Chondrocyte (in vitro differentiated cells): ENCODE results near the gene SMIM26. TPM values are rescaled to one million over a fixed set of nuclear protein-coding genes. Genes with fewer than 3 reads are reported as not detected.

Experiments
- DNase-seq: peaks from one replicate; pipeline ENCODE4 v3.0.0; 2021; ENCODE audit warnings: mixed read lengths, low spot score
- H3K27ac Mint-ChIP-seq: one replicate; pipeline ENCODE4 v1.8.0; 2021; ENCODE audit warnings: mild to moderate bottlenecking, moderate library complexity, mixed read lengths; ENCODE audit not compliant: unreplicated experiment
- H3K27me3 Mint-ChIP-seq: 2 replicates; pipeline ENCODE4 v1.8.0; 2021; ENCODE audit warnings: low read depth, mixed read lengths
- H3K36me3 Mint-ChIP-seq: 2 replicates; pipeline ENCODE4 v1.8.0; 2021; ENCODE audit warnings: low read depth, mixed read lengths
- H3K4me1 Mint-ChIP-seq: 2 replicates; pipeline ENCODE4 v1.8.0; 2021; ENCODE audit warnings: low read depth, mild to moderate bottlenecking, mixed read lengths
- H3K4me3 Mint-ChIP-seq: one replicate; pipeline ENCODE4 v1.8.0; 2021; ENCODE audit warnings: mild to moderate bottlenecking, moderate library complexity, mixed read lengths; ENCODE audit not compliant: unreplicated experiment
- H3K9me3 Mint-ChIP-seq: 2 replicates; pipeline ENCODE4 v1.8.0; 2021; ENCODE audit warnings: low read depth, mixed read lengths
- CTCF ChIP-seq: fragments of 200-600 bp; sonication (generic); IDR thresholded peaks from 2 replicates; pipeline ENCODE4 v1.5.0; 2021; ENCODE audit warnings: antibody characterized with exemption, mild to moderate bottlenecking, moderate library complexity
- total RNA-seq: library from RNA; stranded (reverse); gene quantifications from 3 replicates; pipeline ENCODE4 v1.2.1, GENCODE V29; 2021

Gene SMIM26
- total RNA-seq, 1 donor from 2014 or later, result 39.6 TPM

GRCh38 chr20:18527836-18528235 is 39.4 kb upstream of the SMIM26 start:
- Mint-ChIP-seq H3K4me1 (peaks cover 7% of the 10 kb centered on the region), H3K9me3 (no peaks in the 10 kb centered on the region), H3K27me3 (no peaks in the 10 kb centered on the region), H3K36me3 (peaks cover 55% of the 10 kb centered on the region), H3K4me3 (no peak overlapping the region), H3K27ac (no peak overlapping the region)
- no peak for DNase-seq
- TF ChIP-seq CTCF, result no peak

- TF ChIP-seq CTCF, result no peak
- DNase-seq, result no peak
- H3K36me3 Mint-ChIP-seq, result peaks cover 55% of the 10 kb centered on the region
- H3K4me3 Mint-ChIP-seq, result no peak overlapping the region
- no peak overlapping the region for H3K27ac Mint-ChIP-seq
- peaks cover 11% of the 10 kb centered on the region for H3K4me1 Mint-ChIP-seq
- no peaks in the 10 kb centered on the region for H3K9me3 Mint-ChIP-seq
- H3K27me3 Mint-ChIP-seq, result no peaks in the 10 kb centered on the region
Observed at GRCh38 chr20:18529041-18529440, 38.2 kb upstream of the SMIM26 start.

- Mint-ChIP-seq H3K4me3 (no peak overlapping the region), H3K27ac (no peak overlapping the region), H3K4me1 (peaks cover 4% of the 10 kb centered on the region), H3K36me3 (peaks cover 46% of the 10 kb centered on the region), H3K9me3 (peaks cover 4% of the 10 kb centered on the region), H3K27me3 (no peaks in the 10 kb centered on the region)
- no peak for TF ChIP-seq CTCF
- no peak for DNase-seq
Observed at GRCh38 chr20:18532626-18533025, 34.6 kb upstream of the SMIM26 start.

- no peak overlapping the region for H3K27ac Mint-ChIP-seq
- H3K4me3 Mint-ChIP-seq, result no peak overlapping the region
- H3K27me3 Mint-ChIP-seq, result no peaks in the 10 kb centered on the region
- H3K4me1 Mint-ChIP-seq, result peaks cover 4% of the 10 kb centered on the region
- no peak for TF ChIP-seq CTCF
- DNase-seq, result no peak
- H3K9me3 Mint-ChIP-seq, result peaks cover 4% of the 10 kb centered on the region
- peaks cover 44% of the 10 kb centered on the region for H3K36me3 Mint-ChIP-seq
Observed at GRCh38 chr20:18533491-18533890, 33.7 kb upstream of the SMIM26 start.

- peaks cover 4% of the 10 kb centered on the region for H3K4me1 Mint-ChIP-seq
- no peak for DNase-seq
- H3K9me3 Mint-ChIP-seq, result peaks cover 4% of the 10 kb centered on the region
- no peak for TF ChIP-seq CTCF
- H3K4me3 Mint-ChIP-seq, result no peak overlapping the region
- H3K27me3 Mint-ChIP-seq, result no peaks in the 10 kb centered on the region
- H3K27ac Mint-ChIP-seq, result no peak overlapping the region
- H3K36me3 Mint-ChIP-seq, result peaks cover 39% of the 10 kb centered on the region
Observed at GRCh38 chr20:18533978-18534644, 33.1 kb upstream of the SMIM26 start.
